Stimulated activated CD4-positive, alpha-beta T cell treated with anti-CD3 and anti-CD28 coated beads, Interleukin-15, amount 100 ng/mL, for 24 hours (primary cell): Measurements from ENCODE around the gene ENPP1.

Experiments used
- DNase-seq: peaks from one replicate; pipeline ENCODE4 v3.0.0-alpha.2; 2020

Gene ENPP1

DNA sequence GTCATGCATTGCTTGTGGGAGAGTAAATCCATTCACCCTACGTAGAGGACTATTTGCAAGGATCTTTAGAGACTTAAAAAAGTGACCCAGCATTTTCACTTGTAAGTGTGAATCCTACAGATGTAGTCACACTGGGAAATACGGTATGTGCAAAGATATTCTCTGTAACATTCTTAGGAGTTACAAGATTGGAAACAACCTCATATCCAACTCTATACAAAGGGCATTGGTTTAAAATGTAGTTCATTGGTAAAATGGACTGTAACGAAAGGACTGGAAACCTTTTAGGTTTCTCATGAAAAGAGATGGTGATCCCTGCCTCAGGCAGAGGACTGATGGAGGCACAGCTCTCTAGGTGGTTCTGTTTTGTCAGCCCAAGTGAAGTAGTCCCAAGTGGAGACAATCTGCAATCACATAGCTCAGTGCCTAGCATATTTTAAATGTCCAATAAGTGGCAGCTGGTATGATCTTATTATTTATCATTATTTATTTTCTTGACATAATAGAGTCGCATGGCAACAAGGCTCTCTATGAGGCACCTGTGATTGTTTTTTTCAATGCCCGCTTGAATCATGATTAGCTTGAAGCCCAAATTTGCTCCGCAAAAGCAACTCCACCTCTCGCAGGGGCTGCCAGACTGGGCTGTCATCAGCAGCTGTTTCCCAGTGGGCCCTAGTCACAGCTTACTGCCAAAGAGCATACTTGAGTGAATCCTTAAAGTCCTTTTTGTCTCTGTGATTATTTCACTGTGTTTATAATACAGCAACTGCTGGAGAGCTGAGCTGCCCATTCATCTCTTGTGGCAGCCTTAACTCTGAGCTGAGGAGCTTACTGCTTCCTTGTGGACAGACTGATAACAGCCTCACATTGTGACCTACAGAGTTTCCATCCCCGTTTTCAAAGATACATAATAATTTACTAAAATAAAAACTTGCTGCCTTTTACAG lies 19.8 kb upstream of the ENPP1 start:
- no peak for DNase-seq

DNA sequence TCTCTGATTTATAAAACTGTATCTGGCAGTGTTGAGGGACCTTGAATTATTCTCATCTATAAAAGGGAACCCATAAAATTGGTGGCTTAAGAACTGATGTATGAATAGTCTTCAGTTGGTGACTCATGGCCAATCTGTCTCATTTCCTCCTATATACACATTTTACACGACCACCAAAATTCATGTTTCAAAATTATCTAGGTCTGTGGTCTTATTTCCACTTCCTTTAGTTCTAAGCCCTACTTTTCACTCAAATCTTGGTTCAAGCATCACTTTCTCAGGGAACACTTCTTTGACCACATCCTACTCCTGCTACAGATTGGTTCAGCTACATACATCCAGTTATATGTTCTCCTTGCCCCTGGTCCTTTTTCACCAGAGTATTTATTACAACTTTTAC lies 18.6 kb upstream of the ENPP1 start:
- no peak for DNase-seq

DNA sequence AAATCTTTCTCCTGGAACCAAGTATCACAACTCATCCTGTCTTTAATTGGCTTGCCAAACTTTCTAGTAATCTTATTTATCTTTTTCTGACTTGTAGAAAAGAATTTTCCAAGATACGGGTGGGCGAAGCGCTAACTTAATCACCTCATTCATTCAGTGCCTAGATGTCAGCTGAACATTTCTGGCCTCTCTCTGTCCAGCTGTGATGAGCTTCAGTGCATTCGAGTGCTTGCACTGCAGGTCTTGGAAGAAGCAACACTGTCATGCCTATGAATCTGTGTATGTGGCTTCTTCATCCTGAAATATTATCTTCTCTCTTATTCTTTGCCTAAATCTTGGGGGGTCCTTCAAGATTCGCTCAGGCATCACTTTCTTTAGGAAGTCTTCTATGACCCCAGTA lies 16.3 kb upstream of the ENPP1 start:
- no peak for DNase-seq

DNA sequence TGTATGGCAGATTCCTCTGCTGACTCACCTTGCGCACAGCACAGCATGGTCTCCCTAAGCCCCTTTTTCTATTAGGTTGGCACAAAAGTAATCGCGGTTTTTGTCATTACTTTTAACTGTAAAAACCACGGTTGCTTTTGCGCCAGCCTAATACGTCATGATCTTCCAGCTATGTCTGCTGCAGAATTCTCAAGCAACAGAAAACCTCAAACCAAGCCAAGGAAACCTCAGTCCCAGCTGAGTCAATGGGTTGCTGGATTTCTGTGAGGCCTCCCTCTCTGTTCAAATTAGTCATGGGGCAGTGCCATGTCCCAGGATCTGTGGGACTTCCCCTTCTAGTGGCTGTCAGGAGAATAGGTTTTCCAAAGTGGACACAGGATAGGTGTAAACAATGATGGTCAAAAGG lies 15.7 kb upstream of the ENPP1 start:
- DNase-seq, result peak; percentile 9

DNA sequence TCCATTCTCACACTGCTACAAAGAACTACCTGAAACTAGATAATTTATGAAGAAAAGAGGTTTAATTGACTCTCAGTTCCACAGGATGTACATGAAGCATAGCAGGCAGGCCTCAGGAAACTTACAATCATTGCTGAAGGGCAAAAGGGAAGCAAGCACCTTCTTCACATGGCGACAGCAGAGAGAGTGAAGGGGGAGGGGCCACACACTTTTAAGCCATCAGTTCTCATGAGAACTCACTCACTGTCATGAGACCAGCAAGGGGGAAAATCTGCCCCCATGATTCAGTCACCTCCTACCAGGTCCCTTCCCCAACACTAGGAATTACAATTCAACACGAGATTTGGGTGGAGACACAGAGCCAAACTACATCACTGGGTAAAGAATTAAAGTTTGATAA lies 12.5 kb upstream of the ENPP1 start:
- DNase-seq, result no peak

DNA sequence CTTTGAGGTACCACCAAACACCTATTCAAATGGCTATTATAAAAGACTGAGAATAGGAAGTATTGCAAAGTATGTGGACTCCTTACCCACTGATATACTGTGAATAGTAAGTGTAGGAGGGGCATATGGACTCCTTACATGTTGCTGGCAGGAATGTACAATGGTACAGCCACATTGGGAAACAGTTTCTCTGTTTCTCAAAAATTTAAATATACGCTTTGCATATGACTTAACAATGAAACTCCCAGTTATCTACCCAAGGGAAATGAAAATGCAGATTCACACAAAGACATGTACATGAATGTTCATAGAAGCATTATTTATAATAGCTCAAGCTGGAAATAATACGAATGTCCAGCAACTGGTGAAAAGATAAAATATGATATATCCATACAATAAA lies 5.5 kb upstream of the ENPP1 start:
- no peak for DNase-seq

DNA sequence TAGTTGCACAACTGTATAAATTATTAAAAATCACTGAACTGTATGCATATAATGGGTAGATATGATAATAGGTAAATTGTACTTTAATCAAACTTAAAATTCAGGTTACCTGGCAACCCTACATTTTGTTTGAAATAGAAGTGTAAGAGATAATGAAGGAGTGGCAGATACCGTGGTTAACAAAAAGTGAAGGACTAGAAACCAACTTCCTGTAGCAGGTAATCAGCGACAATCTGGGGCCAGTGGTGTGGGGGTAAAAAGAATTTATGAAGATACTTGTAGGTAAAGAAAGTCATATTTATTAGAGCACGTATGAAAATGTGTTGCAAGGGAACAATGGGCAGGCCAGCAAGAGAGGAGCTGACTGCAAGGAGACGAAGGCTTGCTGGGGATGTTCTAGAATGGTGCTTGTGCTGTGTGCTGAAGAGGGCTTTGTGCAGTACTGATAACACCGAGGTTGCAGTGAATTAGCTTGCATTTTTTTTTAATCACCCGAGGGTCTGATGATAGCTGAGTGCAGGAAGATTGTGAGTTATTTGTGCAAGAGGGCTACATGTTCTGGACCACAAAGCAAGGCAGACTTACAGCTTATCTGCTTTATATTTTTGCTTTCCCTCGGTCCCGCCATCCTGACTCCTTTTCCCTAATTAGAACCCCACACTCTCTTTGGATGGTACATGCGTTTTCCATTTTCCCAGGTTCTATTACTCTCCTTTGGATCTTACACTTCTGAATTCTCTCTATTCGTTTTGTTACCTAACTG lies 4.6 kb upstream of the ENPP1 start:
- DNase-seq, result no peak

DNA sequence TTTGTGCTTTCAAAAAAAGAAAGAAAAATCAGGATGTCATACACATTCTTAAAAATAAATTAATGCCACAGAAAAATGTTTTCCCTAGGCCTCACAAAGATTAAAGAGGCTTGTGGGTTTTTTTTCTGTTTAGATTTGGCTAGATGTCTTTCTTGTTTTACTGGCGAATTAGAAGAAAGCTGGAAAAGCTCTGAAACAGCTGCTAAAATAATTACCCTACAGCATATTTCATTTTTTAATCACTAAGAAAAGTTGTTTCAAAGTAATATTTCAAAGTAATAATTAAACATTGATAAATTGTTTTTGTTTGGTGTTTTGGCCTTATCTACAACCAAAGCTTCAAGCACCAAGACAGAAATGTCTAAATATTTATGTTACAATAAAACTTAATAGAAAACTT lies 3.7 kb upstream of the ENPP1 start:
- no peak for DNase-seq

DNA sequence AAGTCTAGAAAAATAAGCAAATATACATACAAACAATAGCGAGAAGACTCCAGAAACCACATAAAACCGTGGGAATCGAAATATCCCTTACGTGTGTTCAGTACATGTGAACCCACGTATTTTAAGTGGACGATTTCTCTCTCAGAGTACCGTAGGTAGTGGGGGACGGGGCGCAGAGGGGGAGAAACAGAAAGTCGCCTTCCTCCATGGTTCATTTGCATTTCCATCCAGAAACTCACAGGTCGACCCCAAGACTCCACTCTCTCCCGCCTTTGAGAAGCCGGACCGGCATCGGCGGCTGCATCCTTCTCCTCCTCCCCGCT lies 538 bp upstream of the ENPP1 start:
- no peak for DNase-seq

DNA sequence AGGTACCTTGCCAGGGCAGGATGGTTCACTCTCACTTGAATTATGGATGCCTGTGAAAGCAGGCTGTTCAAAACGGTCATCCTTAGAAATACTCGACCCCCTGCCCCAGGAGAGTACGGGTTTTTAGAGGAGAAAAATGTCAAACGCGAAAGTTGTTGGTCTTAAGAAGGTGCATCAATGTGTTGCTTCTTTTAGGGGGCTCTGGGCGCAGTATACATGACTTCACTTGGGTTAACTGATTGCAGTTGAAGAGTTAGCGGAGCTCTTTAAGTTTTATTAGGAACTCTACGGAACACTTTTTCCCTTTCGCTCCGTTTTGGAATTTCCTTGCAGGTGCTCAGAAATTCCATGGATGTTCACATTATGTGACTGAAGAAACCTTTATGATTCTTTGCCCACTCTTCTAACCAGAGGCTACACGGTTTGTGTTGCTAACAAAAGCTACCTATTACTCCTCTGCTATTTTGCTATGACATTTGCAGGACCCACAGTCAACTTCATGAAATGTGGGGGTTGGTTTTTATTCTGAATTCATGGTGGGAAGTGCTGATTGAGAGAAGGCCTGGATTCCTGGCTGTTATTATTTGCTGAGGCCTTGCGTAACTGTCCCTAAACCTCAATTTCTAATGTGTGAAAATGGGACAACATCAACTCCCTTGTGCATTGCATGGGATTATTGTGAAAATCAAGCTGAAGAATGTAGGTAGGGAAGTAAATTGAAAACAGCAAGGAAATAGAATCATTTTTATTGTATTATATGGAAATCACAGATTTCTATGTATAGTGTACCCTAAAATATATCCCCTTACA lies 845 bp downstream of the ENPP1 start:
- no peak for DNase-seq

DNA sequence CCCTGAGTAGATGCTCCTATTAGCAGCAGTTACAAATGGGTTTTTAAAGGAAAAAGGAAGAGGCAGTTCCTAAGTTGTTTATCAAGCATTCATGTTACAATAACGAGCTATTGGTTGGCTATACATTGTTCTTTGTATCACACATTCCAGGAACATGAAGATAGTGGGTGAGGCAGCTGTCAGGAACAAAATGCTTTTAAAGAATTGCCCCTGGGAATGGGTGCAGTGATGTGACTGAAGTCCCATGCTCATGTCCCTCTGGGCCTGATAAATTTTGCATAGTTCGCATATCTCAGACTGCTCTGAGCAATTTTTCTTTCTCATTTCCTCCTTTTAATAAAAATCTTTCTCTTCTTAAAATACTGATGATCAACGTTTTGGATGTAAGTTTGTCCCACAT lies 3.7 kb downstream of the ENPP1 start:
- no peak for DNase-seq

DNA sequence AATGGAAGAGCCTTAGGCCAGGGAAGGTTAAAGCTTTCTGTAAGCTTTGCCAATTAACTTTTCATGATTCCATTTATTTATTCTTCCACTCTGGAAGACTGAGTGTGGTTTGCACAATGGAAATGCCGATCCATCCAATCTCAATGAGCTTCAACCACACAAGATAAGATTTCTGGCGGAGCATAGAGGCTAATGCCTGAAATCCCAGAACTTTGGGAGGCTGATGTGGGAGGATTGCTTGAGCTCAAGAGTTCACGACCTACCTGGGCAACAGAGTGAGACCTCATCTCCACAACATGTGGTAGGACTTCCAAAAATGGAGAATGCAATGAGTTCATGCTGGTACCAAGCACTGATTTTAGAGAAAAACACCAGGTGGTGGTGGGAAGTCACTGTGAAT lies 6.2 kb downstream of the ENPP1 start:
- DNase-seq, result no peak

DNA sequence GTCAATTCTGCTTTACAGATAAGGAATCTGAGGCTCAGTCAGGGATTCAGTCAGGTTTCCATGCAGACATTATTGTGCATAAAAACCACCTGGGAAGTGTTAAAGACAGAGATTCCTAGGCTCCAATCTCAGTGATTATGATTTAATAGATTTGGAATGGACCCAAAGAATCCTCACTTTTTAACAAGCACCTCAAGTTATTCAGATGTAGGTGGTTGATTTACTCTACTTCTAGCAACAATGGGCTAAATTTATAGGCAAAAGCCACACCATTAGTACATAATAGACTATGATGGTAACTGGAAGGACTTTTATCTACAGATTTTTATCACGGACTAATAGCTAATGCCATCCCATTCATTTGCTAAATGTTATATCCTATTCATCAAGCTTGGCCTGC lies 9.0 kb downstream of the ENPP1 start:
- no peak for DNase-seq

DNA sequence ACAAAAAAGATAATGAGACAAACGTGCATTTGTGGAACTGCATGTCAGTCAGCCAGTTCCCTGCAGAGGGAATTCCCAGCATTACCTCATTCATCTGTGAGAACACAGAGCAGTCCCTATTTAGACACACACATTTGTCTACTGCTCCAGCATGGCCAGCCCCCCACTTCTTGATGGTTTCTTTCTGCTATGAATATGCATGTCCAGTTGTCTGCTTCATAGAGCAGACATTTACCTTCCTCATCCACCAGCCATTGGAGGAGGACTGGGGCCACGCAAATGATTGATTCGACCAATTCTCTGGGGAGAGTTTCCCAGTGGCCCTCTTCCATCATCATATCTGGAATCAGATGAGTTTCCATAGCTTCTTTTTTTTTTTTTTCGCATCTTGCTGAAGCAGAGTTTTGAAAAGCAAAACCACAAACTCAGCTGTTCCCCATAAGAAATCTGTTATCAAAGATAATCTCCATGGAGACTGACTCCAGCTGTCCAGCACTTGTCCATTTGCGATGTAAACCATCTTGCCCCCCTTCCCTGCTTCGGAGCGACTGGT lies 11.8 kb downstream of the ENPP1 start:
- DNase-seq, result no peak

DNA sequence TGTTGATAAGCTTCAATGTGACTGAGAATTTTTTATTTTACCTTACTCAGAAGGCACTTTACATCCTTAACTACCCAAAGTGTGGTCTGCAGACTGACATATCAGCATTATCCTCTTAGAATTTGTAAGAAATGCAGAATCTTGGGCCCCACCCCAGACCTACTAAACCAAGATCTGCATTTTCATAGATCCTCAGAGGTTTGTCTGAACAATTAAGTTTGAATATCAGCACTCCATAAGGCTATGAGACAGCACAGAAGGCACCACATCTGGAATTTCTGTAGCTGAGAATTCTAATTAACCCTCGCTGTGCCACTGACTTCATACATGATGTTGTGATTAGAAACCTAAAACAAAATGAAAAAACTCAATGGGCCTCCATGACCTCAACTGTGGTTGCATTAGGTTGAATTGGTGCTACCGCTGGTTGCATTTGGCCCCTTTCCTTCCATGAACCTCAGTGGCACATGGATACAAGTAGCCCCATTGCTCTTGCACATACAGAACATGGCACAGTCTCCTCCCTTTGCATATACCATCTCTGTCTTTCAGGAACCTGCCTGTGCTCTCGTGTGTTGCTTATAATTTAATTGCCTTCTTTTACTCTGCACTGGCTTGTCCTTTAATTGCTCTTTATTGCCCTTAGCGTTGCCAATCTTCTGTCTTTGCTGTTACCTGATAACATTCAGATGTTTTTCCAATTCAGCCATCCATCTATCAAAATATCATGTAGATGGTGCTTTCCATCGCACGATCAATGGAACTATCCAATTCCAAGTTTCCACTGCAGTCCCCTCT lies 13.4 kb downstream of the ENPP1 start:
- no peak for DNase-seq

DNA sequence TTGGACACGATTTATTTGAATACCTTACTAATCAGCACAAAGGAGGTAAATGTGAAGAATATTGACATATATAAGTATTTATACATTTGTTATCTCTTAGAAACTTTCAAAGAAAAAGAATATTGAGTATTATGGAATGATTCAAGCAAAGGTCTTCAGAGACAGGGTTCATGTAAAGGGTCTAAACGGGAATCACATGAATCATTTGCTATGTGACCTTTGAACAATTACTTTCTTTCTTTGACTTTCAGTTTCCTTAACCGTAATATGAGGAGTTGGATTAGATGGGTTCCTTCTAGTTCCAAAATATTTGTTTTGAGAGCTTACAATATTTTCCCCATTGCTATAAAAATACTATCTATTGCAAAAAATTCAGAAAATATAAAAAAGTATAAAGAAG lies 14.3 kb downstream of the ENPP1 start:
- DNase-seq, result no peak

DNA sequence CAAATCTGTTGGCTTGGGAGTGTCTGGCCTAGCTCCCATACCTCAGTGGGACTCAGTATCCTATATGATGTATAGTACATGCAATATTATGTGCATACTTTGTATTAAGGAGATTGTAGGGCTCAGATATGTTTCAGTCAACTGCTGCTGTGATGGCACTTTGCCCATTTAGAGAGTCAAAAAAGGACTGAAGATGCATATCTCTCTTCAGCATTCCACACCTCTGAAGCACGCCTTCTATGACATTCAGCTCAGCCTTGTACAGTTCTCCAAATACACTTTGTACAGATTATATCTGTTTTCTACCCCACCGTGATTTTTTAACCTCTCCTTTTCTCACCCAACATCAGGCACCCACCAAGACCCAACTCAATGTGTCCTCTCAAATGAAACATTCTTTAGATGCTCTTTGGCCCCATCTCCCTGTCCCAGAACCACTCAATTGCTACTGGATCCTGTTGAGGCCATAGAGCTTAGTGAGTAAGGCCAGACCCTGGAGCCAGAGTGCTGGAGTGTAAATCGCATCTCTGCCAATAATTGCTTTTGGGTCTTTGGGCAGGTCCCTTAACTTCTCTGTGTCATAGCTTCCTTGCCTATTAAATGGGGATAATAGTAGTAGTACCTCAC lies 15.6 kb downstream of the ENPP1 start:
- no peak for DNase-seq

DNA sequence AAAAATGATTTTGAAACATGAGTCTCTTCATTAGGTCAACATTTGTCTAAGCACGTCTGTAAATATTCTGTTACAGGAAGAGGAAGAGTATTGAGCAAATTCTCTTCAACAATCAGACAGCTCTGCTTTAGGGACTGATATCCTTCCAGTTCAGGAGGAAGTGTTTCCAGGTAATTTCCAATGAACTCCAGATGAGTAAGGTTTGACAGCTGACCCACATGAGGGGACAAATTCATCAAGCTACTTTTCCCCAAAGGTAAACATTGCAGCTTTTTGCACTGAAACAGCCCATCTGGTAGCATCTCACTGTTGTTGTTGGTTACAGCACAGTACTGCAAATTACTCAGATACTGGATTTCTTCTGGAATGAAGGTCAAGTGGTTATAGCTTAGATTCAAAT lies 18.1 kb downstream of the ENPP1 start:
- no peak for DNase-seq

DNA sequence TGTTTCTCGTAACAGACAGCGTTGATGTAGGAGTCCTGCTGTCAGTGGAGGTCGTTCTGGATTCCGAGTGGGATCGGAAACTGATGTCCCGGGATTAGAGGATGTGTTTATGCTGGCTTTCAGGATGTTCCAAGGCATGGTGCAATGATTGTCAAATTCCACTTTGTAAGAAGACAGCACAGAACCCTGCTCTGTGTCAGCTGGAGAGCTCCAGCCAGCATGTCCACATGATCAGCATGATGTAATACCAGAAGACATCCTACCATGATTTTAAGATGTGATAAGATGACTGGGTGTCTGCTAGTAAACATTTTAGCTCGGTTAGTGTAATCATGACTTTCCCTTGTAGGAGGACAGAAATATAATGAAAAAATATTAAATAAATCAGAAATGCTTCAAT lies 20.3 kb downstream of the ENPP1 start:
- DNase-seq, result no peak

DNA sequence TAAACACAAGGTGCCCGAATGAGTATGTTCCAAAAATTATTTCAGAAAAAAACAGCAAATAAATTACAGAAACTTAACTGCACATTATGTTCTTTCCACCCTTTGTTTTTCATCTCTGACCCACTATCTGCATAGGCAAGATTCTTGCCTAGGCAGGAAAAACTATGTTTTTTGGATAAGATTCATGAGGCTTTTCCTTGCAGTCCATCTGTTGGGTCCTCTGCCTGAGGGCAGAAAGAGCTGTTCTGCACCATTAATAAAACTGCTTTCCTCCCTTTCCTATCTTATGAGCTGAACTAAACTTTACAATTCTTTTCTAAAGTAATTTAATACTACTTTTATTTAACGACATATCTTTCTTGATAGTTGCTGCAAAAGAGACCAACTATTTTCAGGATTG lies 21.1 kb downstream of the ENPP1 start:
- DNase-seq, result no peak

DNA sequence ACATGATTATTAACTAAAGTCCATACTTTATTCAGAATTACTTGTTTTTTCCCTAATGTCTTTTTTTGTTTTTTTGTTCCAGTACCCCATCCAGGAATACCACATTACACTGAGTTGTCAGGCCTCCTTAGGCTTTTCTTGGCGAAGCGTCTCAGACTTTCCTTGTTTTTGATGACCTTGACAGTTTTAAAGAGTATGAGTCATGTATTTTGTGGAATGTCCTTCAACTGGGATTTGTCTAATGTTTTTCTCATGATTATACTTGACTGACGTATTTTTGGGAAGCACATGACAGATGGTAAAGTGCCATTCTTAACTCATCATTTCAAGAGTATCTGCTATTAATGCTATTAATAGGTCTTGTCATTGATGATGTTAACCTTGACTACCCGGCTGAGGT lies 23.6 kb downstream of the ENPP1 start:
- DNase-seq, result no peak

DNA sequence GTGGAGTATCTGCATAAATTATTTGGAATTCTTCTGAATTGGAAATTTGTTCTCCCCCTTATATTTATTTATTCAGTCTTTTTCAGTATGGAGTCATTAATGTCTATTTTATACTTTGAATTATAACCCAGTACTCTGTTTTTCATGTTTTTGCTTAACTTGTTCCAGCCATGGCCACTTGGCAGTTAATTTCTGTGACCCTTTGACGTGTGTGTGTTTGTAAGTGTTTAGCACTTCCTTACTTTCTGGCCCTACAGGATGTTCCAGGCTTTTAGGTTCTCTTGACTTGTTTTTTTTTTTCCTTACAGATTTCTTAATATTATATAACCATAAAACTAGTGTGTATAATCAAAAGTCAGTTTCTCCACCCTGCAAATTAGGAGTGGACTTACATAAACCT lies 24.1 kb downstream of the ENPP1 start:
- no peak for DNase-seq
